ENCODE measurements around the gene JUNB. TPM values are rescaled to one million over a fixed set of nuclear protein-coding genes. Genes with fewer than 3 reads are reported as not detected.

Gene JUNB
- total and polyA plus RNA-seq, 10 of the 15 experiments (the other 5 are each of a cell fraction or from before 2014, with no cell fraction given), result 0.55 to 144 (median 68.3) TPM

- TF ChIP-seq ZBTB11 (CRISPR knock-in tag; IDR thresholded peaks at IDR 0.05) (no peak), TARDBP (IDR thresholded peaks at IDR 0.05; ENCODE audit: borderline replicate concordance) (no peak)
Measured at GRCh38 chr19:12767150-12767549, 24.1 kb upstream of the JUNB start (continued).

DNA sequence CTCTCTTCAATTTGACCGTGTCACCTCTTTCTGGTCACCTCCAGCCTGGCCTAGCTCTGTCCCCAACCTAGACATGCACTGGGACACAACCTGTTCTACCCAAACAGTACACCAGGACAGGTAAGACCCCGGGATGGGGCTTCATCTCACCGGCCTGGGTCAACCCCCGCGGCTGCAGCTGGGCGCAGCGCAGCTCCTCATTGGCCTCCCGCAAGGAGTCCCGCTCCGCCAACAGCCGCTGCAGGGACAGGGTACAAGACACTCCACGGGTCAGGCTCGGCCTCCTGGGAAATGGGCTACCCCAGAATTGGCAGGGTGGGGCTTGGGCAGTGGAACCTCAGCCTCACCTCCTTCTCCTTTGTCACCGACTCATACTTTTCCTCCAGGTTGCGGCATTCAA, 23.6 kb upstream of the JUNB start:
- H3K4me1 ChIP-seq (ENCODE audit: control insufficient read depth, insufficient read depth, low read length), result no peaks in the 10 kb centered on the region; the same call in 1 of the 2 replicates
- ATAC-seq (no peak), DNase-seq (ENCODE audit: low read depth, low spot score) (no peak), FAIRE-seq (no peak)
- CTCF ChIA-PET, result interaction anchor here (6.0 to 17.0 kb wide), 3 partner anchors 10 to 80 kb away, joined by 45 to 426 read pairs (median 235); partner anchors contain the start of genes JUNB, PRDX2 and THSD8
- no peaks in the 10 kb centered on the region for H3K9me3 ChIP-seq (replicated peaks; ENCODE audit: control insufficient read depth, insufficient read depth, low read length)
- POLR2A ChIA-PET, result interaction anchor here (0.6 to 0.8 kb wide), 2 partner anchors 28 to 105 kb away, joined by 3 to 5 read pairs; no protein-coding TSS in a partner anchor
- no peaks in the 10 kb centered on the region for H3K36me3 ChIP-seq (ENCODE audit: control insufficient read depth in 2 of 2, insufficient read depth in 2 of 2, low read length in 1 of 2)
- intact Hi-C loops (cut with micrococcal nuclease; ENCODE audit: unreplicated experiment) (no loop called here), in situ Hi-C loops (cut with MboI) (loop anchor here (5.0 kb wide), 1 partner anchor 80 kb away; no protein-coding TSS in a partner anchor)
- no peaks in the 10 kb centered on the region for H4K20me1 ChIP-seq (ENCODE audit: control insufficient read depth, insufficient read depth)
- H2AFZ ChIP-seq (ENCODE audit: control insufficient read depth, low read depth, low read length), result no peak overlapping the region
- H3K4me2 ChIP-seq (ENCODE audit: control insufficient read depth, insufficient read depth), result no peak overlapping the region
- BruUV-seq (replicated peaks), result no TSS peak
- H3K4me3 ChIP-seq, result no peak overlapping the region
- no peak overlapping the region for H3K9ac ChIP-seq (ENCODE audit: control insufficient read depth, insufficient read depth, low read length)
- no peaks in the 10 kb centered on the region for H3K79me2 ChIP-seq (ENCODE audit: control insufficient read depth, insufficient read depth, low read length)
- SMC1A ChIA-PET (ENCODE audit: uncharacterized antibody, unreplicated experiment), result interaction anchor here (0.6 to 4.6 kb wide), 4 partner anchors 10 to 80 kb away, joined by 5 to 61 read pairs (median 12); no protein-coding TSS in a partner anchor
- RAD21 ChIA-PET (ENCODE audit: unreplicated experiment), result interaction anchor here (2.0 to 9.0 kb wide), 3 partner anchors 25 to 80 kb away, joined by 4 to 76 read pairs (median 22); no protein-coding TSS in a partner anchor
- WGBS (ENCODE audit: insufficient coverage, insufficient replicate concordance, low lambda C conversion rate, missing lambda C conversion rate), result 94% methylated on average over 15 of the region's 15 CpGs
- no peaks in the 10 kb centered on the region; a peak in 1 of 4 replicates for H3K27me3 ChIP-seq (replicated peaks in 1 of 2; ENCODE audit: control insufficient read depth in 2 of 2, insufficient read depth in 2 of 2, low read length in 1 of 2)
- no peak overlapping the region for H3K27ac ChIP-seq (ENCODE audit: control insufficient read depth, insufficient read depth)
- TF ChIP-seq CEBPB (IDR thresholded peaks at IDR 0.05; ENCODE audit: borderline replicate concordance in 1 of 2, low read depth in 2 of 2, low read length in 2 of 2) (no peak), SIX5 (IDR thresholded peaks at IDR 0.05; ENCODE audit: low read depth, low read length, severe bottlenecking) (no peak), POLR2AphosphoS5 (IDR thresholded peaks at IDR 0.05; ENCODE audit: low read length) (no peak), POLR2A (IDR thresholded peaks at IDR 0.05; ENCODE audit: low read depth, low read length) (no peak)
- TF ChIP-seq, protein P1, sequence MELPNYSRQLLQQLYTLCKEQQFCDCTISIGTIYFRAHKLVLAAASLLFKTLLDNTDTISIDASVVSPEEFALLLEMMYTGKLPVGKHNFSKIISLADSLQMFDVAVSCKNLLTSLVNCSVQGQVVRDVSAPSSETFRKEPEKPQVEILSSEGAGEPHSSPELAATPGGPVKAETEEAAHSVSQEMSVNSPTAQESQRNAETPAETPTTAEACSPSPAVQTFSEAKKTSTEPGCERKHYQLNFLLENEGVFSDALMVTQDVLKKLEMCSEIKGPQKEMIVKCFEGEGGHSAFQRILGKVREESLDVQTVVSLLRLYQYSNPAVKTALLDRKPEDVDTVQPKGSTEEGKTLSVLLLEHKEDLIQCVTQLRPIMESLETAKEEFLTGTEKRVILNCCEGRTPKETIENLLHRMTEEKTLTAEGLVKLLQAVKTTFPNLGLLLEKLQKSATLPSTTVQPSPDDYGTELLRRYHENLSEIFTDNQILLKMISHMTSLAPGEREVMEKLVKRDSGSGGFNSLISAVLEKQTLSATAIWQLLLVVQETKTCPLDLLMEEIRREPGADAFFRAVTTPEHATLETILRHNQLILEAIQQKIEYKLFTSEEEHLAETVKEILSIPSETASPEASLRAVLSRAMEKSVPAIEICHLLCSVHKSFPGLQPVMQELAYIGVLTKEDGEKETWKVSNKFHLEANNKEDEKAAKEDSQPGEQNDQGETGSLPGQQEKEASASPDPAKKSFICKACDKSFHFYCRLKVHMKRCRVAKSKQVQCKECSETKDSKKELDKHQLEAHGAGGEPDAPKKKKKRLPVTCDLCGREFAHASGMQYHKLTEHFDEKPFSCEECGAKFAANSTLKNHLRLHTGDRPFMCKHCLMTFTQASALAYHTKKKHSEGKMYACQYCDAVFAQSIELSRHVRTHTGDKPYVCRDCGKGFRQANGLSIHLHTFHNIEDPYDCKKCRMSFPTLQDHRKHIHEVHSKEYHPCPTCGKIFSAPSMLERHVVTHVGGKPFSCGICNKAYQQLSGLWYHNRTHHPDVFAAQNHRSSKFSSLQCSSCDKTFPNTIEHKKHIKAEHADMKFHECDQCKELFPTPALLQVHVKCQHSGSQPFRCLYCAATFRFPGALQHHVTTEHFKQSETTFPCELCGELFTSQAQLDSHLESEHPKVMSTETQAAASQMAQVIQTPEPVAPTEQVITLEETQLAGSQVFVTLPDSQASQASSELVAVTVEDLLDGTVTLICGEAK (IDR thresholded peaks at IDR 0.05; ENCODE audit: borderline replicate concordance), result no peak

Data from GM12878 (cell line).